ENCODE data around the gene TJP3. TPM values are rescaled to one million over a fixed set of nuclear protein-coding genes. Genes with fewer than 3 reads are reported as not detected.

The TJP3 gene
- total and polyA plus RNA-seq, 2 experiments from 2014 or later: 18.2 to 23.9 TPM

DNA sequence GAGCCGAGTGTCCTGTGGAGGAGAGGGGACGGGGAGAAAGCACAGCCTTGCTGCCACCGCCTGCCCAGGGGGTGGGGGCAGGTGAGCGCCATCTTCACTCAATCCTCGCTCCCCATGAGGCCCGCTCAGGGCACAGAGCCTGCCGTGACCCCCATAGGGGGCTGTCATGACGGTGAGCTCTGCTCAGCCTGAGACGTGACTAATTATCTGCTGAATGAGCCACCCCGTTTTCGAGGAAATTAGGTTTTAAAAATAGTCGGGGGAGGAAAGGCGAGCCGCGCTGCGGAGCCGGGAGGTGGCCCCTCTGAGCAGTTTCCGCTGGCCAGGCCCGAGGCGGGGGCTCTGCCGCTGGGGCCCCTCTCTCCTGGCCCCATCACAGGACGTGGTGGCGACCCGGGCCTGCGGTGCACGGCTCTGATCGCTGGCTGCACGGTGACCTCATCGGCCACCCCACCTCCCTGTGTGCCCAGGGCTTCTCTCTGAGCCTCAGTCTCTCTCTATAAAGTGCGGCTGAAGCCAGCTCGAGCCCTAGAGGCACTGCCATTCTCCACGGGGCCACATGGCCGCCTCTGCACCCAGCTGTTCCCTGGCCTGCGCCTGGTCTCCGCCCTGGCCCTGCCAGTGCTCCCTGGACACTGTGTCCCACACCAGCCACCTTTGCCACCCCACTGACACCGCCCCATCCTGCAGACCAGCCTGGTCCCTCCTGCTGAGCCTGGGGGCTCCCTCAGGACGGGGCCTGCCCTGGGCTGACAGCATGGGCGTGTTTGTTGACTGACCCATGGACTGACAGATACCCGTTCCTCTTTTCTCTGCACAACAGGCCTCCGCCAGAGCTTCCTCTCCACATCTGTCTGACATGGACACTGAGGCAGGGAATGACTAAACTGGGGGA lies 36.3 kb upstream of the TJP3 start:
- no peaks in the 10 kb centered on the region for H3F3A ChIP-seq (replicated peaks; ENCODE audit: low read depth)
- no peak overlapping the region for H3K4me2 ChIP-seq
- H3K79me2 ChIP-seq (replicated peaks; ENCODE audit: insufficient read depth): peaks cover 16% of the 10 kb centered on the region; the same call in 1 of the 2 replicates
- H3K36me3 Mint-ChIP-seq (ENCODE audit: low read depth): peaks cover 3% of the 10 kb centered on the region; the same call in 1 of the 3 replicates
- no peaks in the 10 kb centered on the region for H3K36me3 ChIP-seq (ENCODE audit: insufficient read depth)
- ATAC-seq: peak; percentile 11
- no peaks in the 10 kb centered on the region for H3K9me2 ChIP-seq (ENCODE audit: insufficient read depth)
- no peak overlapping the region for H2AFZ ChIP-seq
- peaks cover 17% of the 10 kb centered on the region for H3K4me1 Mint-ChIP-seq
- H3K9me3 Mint-ChIP-seq: no peaks in the 10 kb centered on the region
- no peak overlapping the region for H3K27ac ChIP-seq (ENCODE audit: low read depth)
- H3K27me3 ChIP-seq (ENCODE audit: insufficient read depth): no peaks in the 10 kb centered on the region
- no peak for DNase-seq (ENCODE audit: low spot score)
- H3K27ac Mint-ChIP-seq: peak overlapping the region; percentile 65
- no peak for TF ChIP-seq JUNB (IDR thresholded peaks at IDR 0.05; ENCODE audit: unreplicated experiment)
- TF ChIP-seq CTCF (conservative IDR thresholded peaks at IDR 0.05; ENCODE audit: low read depth in 2 of 2): no peak
- TF ChIP-seq, protein P1, sequence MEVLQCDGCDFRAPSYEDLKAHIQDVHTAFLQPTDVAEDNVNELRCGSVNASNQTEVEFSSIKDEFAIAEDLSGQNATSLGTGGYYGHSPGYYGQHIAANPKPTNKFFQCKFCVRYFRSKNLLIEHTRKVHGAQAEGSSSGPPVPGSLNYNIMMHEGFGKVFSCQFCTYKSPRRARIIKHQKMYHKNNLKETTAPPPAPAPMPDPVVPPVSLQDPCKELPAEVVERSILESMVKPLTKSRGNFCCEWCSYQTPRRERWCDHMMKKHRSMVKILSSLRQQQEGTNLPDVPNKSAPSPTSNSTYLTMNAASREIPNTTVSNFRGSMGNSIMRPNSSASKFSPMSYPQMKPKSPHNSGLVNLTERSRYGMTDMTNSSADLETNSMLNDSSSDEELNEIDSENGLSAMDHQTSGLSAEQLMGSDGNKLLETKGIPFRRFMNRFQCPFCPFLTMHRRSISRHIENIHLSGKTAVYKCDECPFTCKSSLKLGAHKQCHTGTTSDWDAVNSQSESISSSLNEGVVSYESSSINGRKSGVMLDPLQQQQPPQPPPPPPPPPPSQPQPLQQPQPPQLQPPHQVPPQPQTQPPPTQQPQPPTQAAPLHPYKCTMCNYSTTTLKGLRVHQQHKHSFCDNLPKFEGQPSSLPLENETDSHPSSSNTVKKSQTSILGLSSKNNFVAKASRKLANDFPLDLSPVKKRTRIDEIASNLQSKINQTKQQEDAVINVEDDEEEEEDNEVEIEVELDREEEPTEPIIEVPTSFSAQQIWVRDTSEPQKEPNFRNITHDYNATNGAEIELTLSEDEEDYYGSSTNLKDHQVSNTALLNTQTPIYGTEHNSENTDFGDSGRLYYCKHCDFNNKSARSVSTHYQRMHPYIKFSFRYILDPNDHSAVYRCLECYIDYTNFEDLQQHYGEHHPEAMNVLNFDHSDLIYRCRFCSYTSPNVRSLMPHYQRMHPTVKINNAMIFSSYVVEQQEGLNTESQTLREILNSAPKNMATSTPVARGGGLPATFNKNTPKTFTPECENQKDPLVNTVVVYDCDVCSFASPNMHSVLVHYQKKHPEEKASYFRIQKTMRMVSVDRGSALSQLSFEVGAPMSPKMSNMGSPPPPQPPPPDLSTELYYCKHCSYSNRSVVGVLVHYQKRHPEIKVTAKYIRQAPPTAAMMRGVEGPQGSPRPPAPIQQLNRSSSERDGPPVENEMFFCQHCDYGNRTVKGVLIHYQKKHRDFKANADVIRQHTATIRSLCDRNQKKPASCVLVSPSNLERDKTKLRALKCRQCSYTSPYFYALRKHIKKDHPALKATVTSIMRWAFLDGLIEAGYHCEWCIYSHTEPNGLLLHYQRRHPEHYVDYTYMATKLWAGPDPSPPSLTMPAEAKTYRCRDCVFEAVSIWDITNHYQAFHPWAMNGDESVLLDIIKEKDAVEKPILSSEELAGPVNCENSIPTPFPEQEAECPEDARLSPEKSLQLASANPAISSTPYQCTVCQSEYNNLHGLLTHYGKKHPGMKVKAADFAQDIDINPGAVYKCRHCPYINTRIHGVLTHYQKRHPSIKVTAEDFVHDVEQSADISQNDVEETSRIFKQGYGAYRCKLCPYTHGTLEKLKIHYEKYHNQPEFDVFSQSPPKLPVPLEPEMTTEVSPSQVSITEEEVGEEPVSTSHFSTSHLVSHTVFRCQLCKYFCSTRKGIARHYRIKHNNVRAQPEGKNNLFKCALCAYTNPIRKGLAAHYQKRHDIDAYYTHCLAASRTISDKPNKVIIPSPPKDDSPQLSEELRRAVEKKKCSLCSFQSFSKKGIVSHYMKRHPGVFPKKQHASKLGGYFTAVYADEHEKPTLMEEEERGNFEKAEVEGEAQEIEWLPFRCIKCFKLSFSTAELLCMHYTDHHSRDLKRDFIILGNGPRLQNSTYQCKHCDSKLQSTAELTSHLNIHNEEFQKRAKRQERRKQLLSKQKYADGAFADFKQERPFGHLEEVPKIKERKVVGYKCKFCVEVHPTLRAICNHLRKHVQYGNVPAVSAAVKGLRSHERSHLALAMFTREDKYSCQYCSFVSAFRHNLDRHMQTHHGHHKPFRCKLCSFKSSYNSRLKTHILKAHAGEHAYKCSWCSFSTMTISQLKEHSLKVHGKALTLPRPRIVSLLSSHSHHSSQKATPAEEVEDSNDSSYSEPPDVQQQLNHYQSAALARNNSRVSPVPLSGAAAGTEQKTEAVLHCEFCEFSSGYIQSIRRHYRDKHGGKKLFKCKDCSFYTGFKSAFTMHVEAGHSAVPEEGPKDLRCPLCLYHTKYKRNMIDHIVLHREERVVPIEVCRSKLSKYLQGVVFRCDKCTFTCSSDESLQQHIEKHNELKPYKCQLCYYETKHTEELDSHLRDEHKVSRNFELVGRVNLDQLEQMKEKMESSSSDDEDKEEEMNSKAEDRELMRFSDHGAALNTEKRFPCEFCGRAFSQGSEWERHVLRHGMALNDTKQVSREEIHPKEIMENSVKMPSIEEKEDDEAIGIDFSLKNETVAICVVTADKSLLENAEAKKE (CRISPR knock-in tag; IDR thresholded peaks at IDR 0.05): no peak
- no peak for TF ChIP-seq CREB1 (CRISPR knock-in tag; IDR thresholded peaks at IDR 0.05; ENCODE audit: low read depth)
- TF ChIP-seq EZH2phosphoT487 (IDR thresholded peaks at IDR 0.05; ENCODE audit: unreplicated experiment): no peak
- no peak for TF ChIP-seq NANOG (IDR thresholded peaks at IDR 0.05; ENCODE audit: borderline replicate concordance)
- TF ChIP-seq STAT1 (IDR thresholded peaks at IDR 0.05; ENCODE audit: unreplicated experiment): no peak
- no peak for TF ChIP-seq EZH2 (IDR thresholded peaks at IDR 0.05; ENCODE audit: low read depth, unreplicated experiment)
- TF ChIP-seq POLR2AphosphoS5 (IDR thresholded peaks at IDR 0.05; ENCODE audit: low read depth): no peak
- TF ChIP-seq ZNF331 (CRISPR knock-in tag; IDR thresholded peaks at IDR 0.05; ENCODE audit: low read depth): no peak
- TF ChIP-seq, protein P2, sequence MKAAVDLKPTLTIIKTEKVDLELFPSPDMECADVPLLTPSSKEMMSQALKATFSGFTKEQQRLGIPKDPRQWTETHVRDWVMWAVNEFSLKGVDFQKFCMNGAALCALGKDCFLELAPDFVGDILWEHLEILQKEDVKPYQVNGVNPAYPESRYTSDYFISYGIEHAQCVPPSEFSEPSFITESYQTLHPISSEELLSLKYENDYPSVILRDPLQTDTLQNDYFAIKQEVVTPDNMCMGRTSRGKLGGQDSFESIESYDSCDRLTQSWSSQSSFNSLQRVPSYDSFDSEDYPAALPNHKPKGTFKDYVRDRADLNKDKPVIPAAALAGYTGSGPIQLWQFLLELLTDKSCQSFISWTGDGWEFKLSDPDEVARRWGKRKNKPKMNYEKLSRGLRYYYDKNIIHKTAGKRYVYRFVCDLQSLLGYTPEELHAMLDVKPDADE (IDR thresholded peaks at IDR 0.05): no peak
- TF ChIP-seq, protein P3, sequence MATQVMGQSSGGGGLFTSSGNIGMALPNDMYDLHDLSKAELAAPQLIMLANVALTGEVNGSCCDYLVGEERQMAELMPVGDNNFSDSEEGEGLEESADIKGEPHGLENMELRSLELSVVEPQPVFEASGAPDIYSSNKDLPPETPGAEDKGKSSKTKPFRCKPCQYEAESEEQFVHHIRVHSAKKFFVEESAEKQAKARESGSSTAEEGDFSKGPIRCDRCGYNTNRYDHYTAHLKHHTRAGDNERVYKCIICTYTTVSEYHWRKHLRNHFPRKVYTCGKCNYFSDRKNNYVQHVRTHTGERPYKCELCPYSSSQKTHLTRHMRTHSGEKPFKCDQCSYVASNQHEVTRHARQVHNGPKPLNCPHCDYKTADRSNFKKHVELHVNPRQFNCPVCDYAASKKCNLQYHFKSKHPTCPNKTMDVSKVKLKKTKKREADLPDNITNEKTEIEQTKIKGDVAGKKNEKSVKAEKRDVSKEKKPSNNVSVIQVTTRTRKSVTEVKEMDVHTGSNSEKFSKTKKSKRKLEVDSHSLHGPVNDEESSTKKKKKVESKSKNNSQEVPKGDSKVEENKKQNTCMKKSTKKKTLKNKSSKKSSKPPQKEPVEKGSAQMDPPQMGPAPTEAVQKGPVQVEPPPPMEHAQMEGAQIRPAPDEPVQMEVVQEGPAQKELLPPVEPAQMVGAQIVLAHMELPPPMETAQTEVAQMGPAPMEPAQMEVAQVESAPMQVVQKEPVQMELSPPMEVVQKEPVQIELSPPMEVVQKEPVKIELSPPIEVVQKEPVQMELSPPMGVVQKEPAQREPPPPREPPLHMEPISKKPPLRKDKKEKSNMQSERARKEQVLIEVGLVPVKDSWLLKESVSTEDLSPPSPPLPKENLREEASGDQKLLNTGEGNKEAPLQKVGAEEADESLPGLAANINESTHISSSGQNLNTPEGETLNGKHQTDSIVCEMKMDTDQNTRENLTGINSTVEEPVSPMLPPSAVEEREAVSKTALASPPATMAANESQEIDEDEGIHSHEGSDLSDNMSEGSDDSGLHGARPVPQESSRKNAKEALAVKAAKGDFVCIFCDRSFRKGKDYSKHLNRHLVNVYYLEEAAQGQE (IDR thresholded peaks at IDR 0.05; ENCODE audit: unreplicated experiment): no peak
- peaks cover 3% of the 10 kb centered on the region; the same call in 1 of the 2 replicates for H4K20me1 ChIP-seq (replicated peaks; ENCODE audit: insufficient read depth)
- H3K4me3 Mint-ChIP-seq: no peak overlapping the region
- peaks cover 6% of the 10 kb centered on the region; the same call in 1 of the 2 replicates for H3K4me1 ChIP-seq (ENCODE audit: insufficient read depth)
- peaks cover 13% of the 10 kb centered on the region for H3K27me3 Mint-ChIP-seq (ENCODE audit: insufficient read depth, low read depth, poor library complexity)
- H3K4me3 ChIP-seq: no peak overlapping the region

Data from GM23338 (cell line).